Hypothalamus (tissue), 51 donors: ENCODE results near the gene KCNJ10.
A peak's percentile ranks its signal among the peaks of the same experiment; 100 is the strongest.
"Not testable (repeated sequence)": the region's sequence is repeated elsewhere in the genome, so short reads cannot be mapped to it uniquely, and the experiment has no call there.

ENCODE experiments used
- DNase-seq, 51 donors: peaks; one replicate each; lab custom pipeline; 2025; lab: John Stamatoyannopoulos, UW

Gene KCNJ10

GRCh38 chr1:160066829-160067745 is 2.9 kb downstream of the KCNJ10 start:
- peak in 7 of 51 donors; percentile 12 to 49 (median 34) for DNase-seq

- no peak for DNase-seq
Observed at GRCh38 chr1:160064746-160065145, 5.2 kb downstream of the KCNJ10 start.

- DNase-seq: no peak
Observed at GRCh38 chr1:160064164-160064563, 5.8 kb downstream of the KCNJ10 start.

GRCh38 chr1:160063176-160063575 is 6.8 kb downstream of the KCNJ10 start:
- DNase-seq: peak in 1 of 51 donors; percentile 41

GRCh38 chr1:160062230-160062532 is 7.8 kb downstream of the KCNJ10 start:
- DNase-seq: peak; percentile 35 to 99 (median 92)

- DNase-seq: peak in 21 of 51 donors; percentile 21 to 86 (median 53)
Observed at GRCh38 chr1:160061369-160062229, 8.4 kb downstream of the KCNJ10 start.

- peak in 4 of 51 donors; percentile 16 to 37 (median 23) for DNase-seq
Observed at GRCh38 chr1:160058087-160058486, 11.9 kb downstream of the KCNJ10 start.

GRCh38 chr1:160056648-160057169 is 13.3 kb downstream of the KCNJ10 start:
- no peak for DNase-seq

- DNase-seq: peak in 7 of 51 donors; percentile 14 to 33 (median 25)
Observed at GRCh38 chr1:160053548-160054365, 16.2 kb downstream of the KCNJ10 start.

GRCh38 chr1:160052936-160053335 is 17.0 kb downstream of the KCNJ10 start:
- DNase-seq: no peak

GRCh38 chr1:160050619-160051018 is 19.3 kb downstream of the KCNJ10 start:
- DNase-seq: no peak

GRCh38 chr1:160050182-160050581 is 19.8 kb downstream of the KCNJ10 start:
- DNase-seq: not testable (repeated sequence)

- DNase-seq: no peak
Observed at GRCh38 chr1:160049101-160049500, 20.9 kb downstream of the KCNJ10 start.

- no peak for DNase-seq
Observed at GRCh38 chr1:160048335-160048734, 21.6 kb downstream of the KCNJ10 start.

GRCh38 chr1:160047111-160047991 is 22.6 kb downstream of the KCNJ10 start:
- no peak for DNase-seq

- peak in 47 of 51 donors; percentile 31 to 96 (median 78) for DNase-seq
Observed at GRCh38 chr1:160046494-160047110, 23.4 kb downstream of the KCNJ10 start.

GRCh38 chr1:160045653-160046052 is 24.3 kb downstream of the KCNJ10 start:
- no peak for DNase-seq

GRCh38 chr1:160043543-160043942 is 26.4 kb downstream of the KCNJ10 start:
- no peak for DNase-seq

- DNase-seq: no peak
Observed at GRCh38 chr1:160040476-160040875, 29.5 kb downstream of the KCNJ10 start.
